ENCODE measurements around the gene CLTRN.

DNA sequence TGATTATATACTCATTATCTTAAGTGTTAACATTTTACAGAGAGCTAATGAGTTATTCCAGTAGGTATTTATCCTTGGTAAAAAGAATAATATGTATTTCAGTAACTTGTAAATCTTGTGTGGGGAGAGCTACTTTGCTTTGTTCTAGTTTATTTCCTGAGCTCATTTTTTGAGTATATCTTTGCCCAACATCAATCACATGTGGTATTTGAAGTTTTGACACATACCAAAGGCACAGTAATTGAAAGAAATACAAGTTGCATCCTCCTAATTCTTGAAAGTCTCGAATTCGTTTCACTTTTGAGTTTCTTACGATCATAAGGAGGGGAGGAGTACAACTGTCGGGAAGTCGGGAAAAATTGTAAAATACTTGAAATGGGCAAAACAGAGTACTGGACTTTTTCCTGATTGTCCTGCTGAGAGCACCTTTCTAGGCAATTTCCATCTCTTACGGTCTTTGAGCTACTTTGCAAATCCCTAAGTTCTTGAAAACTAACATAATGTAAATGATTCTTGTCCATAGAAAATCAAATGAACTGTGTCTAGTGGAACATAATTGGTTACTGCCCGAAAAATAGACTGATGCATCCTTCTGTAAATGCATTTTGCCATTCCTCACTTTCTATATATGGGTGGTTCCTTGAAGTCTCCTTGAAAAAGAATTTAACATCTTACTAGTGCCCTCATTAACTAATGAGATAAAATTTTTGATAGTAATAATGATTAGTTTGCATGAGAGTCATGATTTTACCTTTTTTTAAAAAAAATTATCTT is 20.6 kb downstream of the CLTRN start:
- TF ChIP-seq GATA2 (IDR thresholded peaks at IDR 0.05; ENCODE audit: low read depth, low read length) = no peak
- TF ChIP-seq GATA3 (IDR thresholded peaks at IDR 0.05; ENCODE audit: low read depth, low read length) = no peak

Data from SH-SY5Y (cell line).